ENCODE measurements around the gene PIK3C2G.

- TF ChIP-seq SIN3A (IDR thresholded peaks at IDR 0.05; ENCODE audit: borderline replicate concordance, insufficient read depth, low read length), result no peak
- TF ChIP-seq POLR2AphosphoS5 (IDR thresholded peaks at IDR 0.05; ENCODE audit: low read depth, low read length), result no peak
- TF ChIP-seq TAF1 (IDR thresholded peaks at IDR 0.05; ENCODE audit: borderline replicate concordance, insufficient read depth, low read length), result no peak
- no peak for TF ChIP-seq REST (IDR thresholded peaks at IDR 0.05; ENCODE audit: insufficient read depth in 1 of 2, low read depth in 2 of 2, low read length in 2 of 2)
These were observed 309.2 kb downstream of the PIK3C2G start for GRCh38 chr12:18570543-18570942.

Data from PFSK-1 (cell line).